NCI-H2107 treated with DMSO at 0.1 percent for 48 hours (cell line): Measurements from ENCODE around the gene REX1BD.

Experiments used
- DNase-seq: peaks from one replicate; lab custom pipeline; 2025; ENCODE audit not compliant: unreplicated experiment; lab: John Stamatoyannopoulos, UW

The REX1BD gene

DNA sequence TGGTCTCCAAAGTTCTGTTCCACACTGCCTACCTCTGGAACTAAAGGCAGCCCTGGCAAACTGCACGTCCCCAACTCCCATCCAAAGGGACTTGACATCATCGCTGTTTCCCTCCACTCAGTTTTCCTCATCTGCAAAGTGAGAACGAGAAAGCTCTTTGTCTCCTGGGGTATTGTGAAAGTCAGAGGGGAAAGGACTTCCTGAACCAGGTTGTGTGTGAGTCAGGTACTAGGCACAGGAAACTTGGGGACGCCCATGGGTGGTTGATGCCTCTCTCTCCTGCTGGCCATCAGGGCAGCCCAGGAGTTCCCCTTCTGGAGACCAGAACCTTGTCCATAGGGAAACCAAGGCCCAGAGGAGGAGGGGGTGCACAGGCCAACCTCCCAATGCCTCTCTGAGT is 13.3 kb downstream of the REX1BD start:
- DNase-seq: no peak

GRCh38 chr19:18603255-18603957 is 14.8 kb downstream of the REX1BD start:
- no peak for DNase-seq

DNA sequence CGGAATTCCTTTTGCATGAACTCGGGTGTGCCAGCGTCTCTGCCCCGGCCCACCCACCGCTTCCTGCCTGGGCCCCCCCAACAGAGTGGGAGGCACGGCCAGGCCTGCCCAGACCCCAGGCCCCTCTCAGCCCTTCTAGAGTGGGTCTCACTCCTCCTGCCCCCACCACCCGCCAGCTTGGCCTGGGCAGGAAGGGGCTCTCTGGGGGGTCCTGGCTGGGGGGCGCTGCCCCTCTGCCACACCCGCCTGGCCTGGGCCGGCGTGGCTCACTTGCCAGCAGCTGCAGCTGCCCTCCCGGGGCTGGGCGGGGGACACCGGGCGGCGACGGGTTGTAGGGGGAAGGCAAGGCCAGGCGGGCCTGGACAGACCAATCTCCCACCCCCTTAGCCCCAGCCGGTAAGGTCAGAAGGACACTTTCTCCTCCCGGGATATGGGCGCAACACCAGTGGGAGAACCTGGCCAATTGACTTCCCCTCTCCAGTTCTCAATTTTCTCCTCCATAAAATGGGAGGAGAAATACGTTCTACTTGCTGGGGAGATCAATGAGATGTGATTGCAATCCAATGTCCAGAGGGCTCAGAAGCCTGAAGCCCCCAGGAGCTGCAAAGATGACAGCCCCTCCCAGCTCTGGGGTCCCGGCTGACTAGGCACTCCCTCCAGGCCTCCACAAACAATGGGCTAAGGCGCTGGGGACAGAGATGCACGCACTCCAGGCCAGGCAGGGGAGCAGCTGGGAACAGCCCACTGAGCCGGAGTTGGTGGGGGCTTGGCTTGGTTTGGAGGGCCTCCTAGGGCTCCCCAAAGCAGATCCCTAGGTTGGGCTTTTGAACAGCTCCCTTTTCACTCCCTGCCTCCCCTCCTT is 15.6 kb downstream of the REX1BD start:
- no peak for DNase-seq

GRCh38 chr19:18604820-18605159 is 16.2 kb downstream of the REX1BD start:
- no peak for DNase-seq

DNA sequence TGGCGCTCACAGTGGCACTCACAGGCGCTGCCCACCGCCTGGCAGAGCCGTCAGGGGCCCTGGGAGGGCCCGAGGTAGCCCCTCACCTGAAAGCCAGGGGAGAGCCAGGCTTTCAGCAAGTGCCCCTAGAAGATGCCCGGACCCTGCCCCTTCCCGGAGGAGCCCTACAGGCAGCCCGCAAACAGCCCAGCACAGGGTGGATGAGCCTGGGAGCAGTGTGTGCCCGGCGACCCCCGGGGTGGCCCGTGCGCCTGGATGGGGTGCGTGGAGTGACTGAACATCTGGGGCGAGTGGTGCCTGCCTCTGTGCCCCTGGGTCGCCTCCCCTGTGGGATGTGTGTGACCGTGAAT is 16.6 kb downstream of the REX1BD start:
- DNase-seq: no peak

- DNase-seq: no peak
Observed at GRCh38 chr19:18605546-18606280, 17.1 kb downstream of the REX1BD start.

GRCh38 chr19:18606281-18607225 is 18.0 kb downstream of the REX1BD start, which contains the start of gene CRLF1:
Gene CRLF1 (minus strand): TSS chr19:18606799. CDS start chr19:18606656, 143 bp downstream.
- no peak for DNase-seq

- DNase-seq: no peak
Observed at GRCh38 chr19:18607226-18608101, 18.9 kb downstream of the REX1BD start.

DNA sequence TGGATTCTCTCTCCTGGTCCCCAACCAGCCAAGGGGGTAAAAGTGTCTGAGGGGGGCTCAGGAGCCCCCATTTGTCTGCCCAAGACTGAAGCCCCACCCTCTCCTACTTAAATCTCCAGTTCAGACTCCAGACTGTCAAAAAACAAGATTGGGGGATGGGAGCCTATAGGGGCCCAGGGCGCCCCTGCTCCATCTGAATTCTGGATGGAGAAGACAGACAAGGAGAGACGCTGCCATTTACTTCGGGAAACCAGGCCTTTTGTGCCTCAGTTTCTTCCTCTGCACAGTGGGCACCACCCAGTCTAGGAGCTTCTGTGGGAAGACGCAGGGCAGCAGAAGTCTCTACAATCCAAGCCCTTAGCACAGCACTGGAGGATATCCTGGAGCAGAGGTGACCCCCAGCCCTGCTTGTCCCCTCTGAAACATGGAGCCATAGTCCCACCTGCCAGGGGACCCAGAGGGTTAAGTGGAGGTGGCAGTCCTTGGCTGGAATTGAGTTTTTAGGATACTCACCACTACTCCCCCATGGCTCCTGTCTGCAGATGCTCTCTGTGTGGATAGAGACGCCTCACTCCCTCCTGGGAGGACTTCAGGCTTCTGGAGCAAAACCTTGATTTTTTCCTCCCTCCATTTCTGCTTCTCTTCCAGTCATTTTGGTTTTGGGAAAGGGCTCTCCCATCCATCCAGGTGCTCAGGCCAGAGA is 19.7 kb downstream of the REX1BD start:
- DNase-seq: no peak

DNA sequence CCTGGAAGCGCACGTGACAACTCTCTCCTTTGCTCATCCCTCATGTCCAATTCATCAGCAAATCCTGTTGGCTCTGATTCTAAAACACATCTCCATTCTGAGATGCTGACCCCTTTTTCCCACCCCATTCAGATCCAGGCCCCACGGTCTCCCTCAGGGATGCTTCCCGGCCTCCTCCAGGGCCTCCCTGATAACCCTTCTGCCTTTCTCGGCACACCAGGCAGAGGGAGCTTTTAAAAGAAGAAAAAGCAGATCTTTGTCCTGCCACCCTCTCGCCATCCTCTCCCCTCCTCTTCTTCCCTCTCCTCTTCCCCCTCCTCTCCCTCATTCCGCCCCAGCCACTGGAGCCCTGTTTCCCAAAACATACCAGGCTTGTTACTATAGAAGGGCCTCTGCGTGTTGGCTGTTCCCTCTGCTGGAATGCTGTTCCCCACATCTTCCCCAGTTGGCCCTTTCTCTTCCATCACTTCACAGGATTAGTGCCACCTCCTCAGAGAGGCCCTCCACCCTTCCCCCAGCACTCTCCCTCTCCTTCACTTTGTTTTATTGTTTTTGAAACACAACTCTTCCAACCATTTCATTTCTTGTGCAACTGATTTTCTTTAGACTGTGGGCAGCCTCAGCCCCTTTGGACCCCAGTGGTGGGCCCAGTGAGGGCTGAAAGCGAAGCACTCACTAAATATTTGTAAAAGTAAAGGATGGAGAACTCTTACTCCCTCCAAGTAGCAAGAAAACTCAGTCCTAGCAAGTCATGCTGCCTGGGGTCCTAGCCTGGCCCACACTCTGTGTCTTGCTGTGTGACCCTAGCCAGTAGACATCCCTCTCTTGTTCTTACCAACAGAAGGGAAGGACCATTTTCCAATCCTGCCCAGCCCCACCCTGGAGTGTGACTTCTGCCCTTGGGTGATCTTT is 20.5 kb downstream of the REX1BD start:
- no peak for DNase-seq

GRCh38 chr19:18609717-18610051 is 21.1 kb downstream of the REX1BD start:
- DNase-seq: no peak

DNA sequence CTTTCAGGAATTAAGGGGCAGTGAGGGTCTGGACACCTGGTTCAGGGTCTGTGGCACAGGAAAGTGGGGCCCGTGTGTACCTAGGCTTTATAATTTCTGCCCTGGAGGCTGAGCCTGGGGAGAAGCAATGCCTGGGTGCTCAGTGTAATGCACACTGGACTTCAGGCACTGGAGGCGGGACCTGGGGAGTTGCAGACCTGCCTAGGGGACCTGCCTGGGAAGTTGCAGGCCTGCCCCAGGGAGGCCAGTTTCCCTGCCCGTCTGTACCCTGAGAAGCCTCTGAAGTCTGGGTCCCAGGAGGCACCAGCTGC is 21.6 kb downstream of the REX1BD start:
- no peak for DNase-seq

DNA sequence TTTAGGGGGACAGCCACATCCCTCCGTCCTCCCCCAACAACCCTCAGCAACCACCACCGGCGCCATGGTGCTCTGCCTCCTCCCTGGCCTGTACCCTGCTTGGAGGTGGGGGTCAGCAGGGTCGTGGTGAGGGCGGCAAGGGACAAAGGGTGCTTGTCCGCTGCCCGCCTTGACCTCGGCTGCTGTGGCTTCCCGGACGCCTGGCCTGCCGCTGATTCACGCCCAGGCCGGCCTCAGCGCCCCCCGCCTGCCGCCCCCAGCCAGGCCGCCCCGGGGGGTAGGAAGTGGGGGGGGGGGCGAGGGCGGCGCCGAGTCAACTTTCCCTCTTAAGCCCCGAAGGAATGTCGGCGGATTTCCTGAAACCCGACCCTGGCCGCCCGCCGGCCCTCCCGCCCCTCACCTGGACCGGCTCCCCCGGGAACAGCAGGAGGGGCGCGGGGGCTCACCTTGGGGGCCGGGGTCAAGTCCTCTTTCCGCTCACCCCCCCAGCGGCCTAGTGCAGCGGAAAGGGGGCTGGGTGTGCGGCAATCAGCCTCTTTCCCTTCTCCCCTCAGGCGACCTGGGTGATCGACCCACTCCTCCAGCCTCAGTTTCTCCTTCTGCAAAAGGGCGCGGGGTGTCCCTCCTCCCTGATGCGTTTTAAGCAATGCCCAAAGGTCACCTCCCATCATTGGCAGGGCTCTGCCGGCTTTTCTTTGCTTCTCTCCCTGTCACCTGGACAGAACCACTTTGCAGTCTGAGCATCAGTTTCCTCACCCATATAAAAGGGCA is 22.1 kb downstream of the REX1BD start:
- no peak for DNase-seq

- no peak for DNase-seq
Observed at GRCh38 chr19:18611327-18612050, 22.9 kb downstream of the REX1BD start.

DNA sequence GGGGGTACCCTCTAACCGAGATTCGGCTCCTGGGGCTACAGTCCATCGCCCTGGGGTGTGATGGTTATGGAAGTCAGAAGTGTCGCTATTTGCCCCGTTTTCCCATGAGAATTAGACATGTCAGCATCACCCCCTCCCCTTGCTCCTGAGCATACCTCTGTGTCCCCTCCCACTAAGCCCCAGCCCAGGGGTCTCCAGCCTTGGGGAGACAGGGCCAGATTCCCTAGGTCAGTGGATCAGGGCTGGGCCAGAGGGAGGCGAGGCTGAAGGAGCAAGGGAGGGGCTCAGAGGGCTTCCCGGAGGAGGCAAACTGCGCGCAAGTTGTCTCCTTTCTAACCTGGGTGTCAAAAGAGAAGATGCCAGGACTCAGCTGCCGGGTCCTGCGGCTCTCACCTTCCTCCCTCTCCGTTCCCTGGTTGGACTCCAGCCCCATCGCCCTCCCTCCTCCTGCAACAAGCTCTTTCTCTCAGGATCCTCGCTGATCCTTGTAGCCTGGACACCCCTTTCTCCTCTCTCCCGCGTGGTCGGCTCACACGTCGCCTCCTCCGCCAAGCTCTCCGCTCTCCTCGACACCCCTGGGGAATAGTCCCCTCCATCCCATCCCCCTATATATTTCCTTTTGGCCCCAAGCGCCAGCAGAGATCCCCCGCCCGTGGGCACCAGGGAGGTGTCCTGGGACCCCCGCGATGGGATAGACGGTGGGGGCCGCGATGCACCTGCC is 23.6 kb downstream of the REX1BD start:
- no peak for DNase-seq
